CD4-positive, alpha-beta T cell (primary cell): ENCODE data around the gene XIRP1. TPM values are rescaled to one million over a fixed set of nuclear protein-coding genes. Genes with fewer than 3 reads are reported as not detected.

Source experiments
- ATAC-seq: fragments of 200-7000 bp; cut with Tn5 transposase; one replicate; pipeline ENCODE4 v1.10.0; 2022; ENCODE audit warnings: mild to moderate bottlenecking; ENCODE audit not compliant: poor library complexity
- CTCF ChIA-PET: fragments of 350-600 bp; sonication (Branson Sonifier 250); formaldehyde crosslinking; loops from one replicate; lab custom pipeline; 2021; ENCODE audit warnings: antibody characterized with exemption, inconsistent platforms; lab: Charles Lee
- POLR2A ChIA-PET: fragments of 350-600 bp; sonication (Branson Sonifier 250); formaldehyde crosslinking; loops from one replicate; lab custom pipeline; 2021; ENCODE audit warnings: antibody characterized with exemption, inconsistent platforms; lab: Charles Lee
- DNase-seq, 14 experiments: peaks; one replicate each; pipeline ENCODE4 v3.0.0-alpha.2; 2013 to 2020; ENCODE audit warnings: mixed read lengths in 2 of 14
- H3K27ac ChIP-seq, 2 donors: one replicate each; pipeline versions ENCODE4 v1.5.1 to v1.7.0; 2013; ENCODE audit warnings: low read length in 2 of 2, low read depth in 1 of 2, mild to moderate bottlenecking in 1 of 2
- H3K27me3 ChIP-seq, 2 experiments: 1 replicate in 1 of 2; 2 replicates in 1 of 2; pipeline versions ENCODE4 v1.6.1 to v1.7.0; 2013; ENCODE audit warnings: low read length in 2 of 2, control low read depth in 1 of 2, mild to moderate bottlenecking in 1 of 2, moderate library complexity in 1 of 2; ENCODE audit not compliant: insufficient read depth in 2 of 2, control insufficient read depth in 1 of 2
- H3K36me3 ChIP-seq: one replicate; pipeline ENCODE4 v1.6.1; 2013; ENCODE audit warnings: low read length, control low read depth; ENCODE audit not compliant: insufficient read depth
- H3K4me1 ChIP-seq: one replicate; pipeline ENCODE4 v1.6.1; 2013; ENCODE audit warnings: low read length, control low read depth; ENCODE audit not compliant: insufficient read depth
- H3K4me3 ChIP-seq: one replicate; pipeline ENCODE4 v1.5.1; 2013; ENCODE audit warnings: mild to moderate bottlenecking, low read length, moderate library complexity
- H3K9me3 ChIP-seq, 2 experiments: 1 replicate in 1 of 2; 2 replicates in 1 of 2; pipeline versions ENCODE4 v1.6.1 to v1.7.0; 2013; ENCODE audit warnings: low read length in 2 of 2, mild to moderate bottlenecking in 2 of 2, control low read depth in 1 of 2, moderate library complexity in 1 of 2; ENCODE audit not compliant: control insufficient read depth in 1 of 2, insufficient read depth in 1 of 2
- H3K27ac Mint-ChIP-seq: one replicate; pipeline ENCODE4 v1.8.0; 2020; ENCODE audit warnings: mixed read lengths
- H3K27me3 Mint-ChIP-seq: one replicate; pipeline ENCODE4 v1.8.0; 2021; ENCODE audit warnings: mixed read lengths
- H3K36me3 Mint-ChIP-seq: one replicate; pipeline ENCODE4 v1.8.0; 2021; ENCODE audit warnings: low read depth, mixed read lengths
- H3K4me1 Mint-ChIP-seq: one replicate; pipeline ENCODE4 v1.8.0; 2021; ENCODE audit warnings: low read depth, mixed read lengths
- H3K4me3 Mint-ChIP-seq: one replicate; pipeline ENCODE4 v1.8.0; 2020; ENCODE audit warnings: mild to moderate bottlenecking, mixed read lengths
- H3K9me3 Mint-ChIP-seq: one replicate; pipeline ENCODE4 v1.8.0; 2020; ENCODE audit warnings: mixed read lengths
- intact Hi-C, 2 experiments: fragments of 100-400 bp; cut with DNase I in 1 of 2; cut with micrococcal nuclease in 1 of 2; formaldehyde crosslinking; loops; one replicate each; pipeline versions ENCODE4 v1.15.1 to v1.9.0; 2023 to 2025; cut with DNase I, micrococcal nuclease
- total RNA-seq, 174 experiments: library from RNA in 2 of 174; stranded (reverse) in 2 of 174; gene quantifications; one replicate each; pipeline ENCODE4 v1.2.3 and lab custom pipeline; 2021 to 2026
- TF ChIP-seq, protein P1 (sequence below): fragments of 200-600 bp; IDR thresholded peaks from one replicate; pipeline ENCODE4 v1.8.0; 2022; ENCODE audit warnings: antibody characterized with exemption, mild to moderate bottlenecking

The XIRP1 gene
- total RNA-seq, 2 experiments from 2014 or later, result not detected

DNA sequence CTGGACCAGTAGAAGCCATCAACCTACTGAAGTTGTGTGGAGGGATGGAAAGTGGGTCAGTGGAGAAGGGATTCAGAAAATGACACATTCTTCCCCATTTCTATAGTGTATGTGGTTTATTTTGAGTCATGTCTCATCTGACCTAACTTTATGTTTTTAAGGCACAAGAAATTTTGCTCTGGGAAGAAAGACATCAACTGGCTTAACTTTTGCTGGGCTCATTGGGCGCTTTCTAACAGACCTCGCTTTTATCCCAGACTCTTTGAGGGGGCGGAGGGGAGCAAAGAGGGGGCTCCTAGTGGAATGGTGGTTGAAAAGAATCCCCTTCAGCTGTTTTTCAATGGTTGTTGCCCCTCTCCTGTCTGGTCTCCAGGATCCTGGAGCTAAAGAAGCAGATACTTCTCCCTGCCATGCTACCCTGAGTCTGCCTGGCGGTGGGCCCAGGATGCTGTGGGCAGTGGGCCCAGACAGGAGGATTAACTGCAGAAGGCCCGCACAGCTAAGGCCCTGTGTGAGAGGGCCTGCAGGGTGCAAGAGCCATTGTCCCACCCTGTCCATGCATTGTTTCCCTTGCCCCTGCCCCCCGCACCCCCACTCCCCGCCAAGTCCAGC, 53.5 kb downstream of the XIRP1 start:
- no peaks in the 10 kb centered on the region for H3K27me3 Mint-ChIP-seq
- peaks cover 21% of the 10 kb centered on the region for H3K4me1 ChIP-seq
- H3K36me3 ChIP-seq, result peaks cover 42% of the 10 kb centered on the region
- no peaks in the 10 kb centered on the region for H3K9me3 Mint-ChIP-seq
- intact Hi-C loops, result no loop called here
- no peaks in the 10 kb centered on the region for H3K27me3 ChIP-seq
- peak overlapping the region; percentile 68 for H3K27ac Mint-ChIP-seq
- no peaks in the 10 kb centered on the region for H3K9me3 ChIP-seq
- TF ChIP-seq, protein P1, sequence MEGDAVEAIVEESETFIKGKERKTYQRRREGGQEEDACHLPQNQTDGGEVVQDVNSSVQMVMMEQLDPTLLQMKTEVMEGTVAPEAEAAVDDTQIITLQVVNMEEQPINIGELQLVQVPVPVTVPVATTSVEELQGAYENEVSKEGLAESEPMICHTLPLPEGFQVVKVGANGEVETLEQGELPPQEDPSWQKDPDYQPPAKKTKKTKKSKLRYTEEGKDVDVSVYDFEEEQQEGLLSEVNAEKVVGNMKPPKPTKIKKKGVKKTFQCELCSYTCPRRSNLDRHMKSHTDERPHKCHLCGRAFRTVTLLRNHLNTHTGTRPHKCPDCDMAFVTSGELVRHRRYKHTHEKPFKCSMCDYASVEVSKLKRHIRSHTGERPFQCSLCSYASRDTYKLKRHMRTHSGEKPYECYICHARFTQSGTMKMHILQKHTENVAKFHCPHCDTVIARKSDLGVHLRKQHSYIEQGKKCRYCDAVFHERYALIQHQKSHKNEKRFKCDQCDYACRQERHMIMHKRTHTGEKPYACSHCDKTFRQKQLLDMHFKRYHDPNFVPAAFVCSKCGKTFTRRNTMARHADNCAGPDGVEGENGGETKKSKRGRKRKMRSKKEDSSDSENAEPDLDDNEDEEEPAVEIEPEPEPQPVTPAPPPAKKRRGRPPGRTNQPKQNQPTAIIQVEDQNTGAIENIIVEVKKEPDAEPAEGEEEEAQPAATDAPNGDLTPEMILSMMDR, result no peak
- POLR2A ChIA-PET, result no interaction called here
- DNase-seq, result peak in 1 of 14 experiments; percentile 35
- H3K4me1 Mint-ChIP-seq, result peaks cover 25% of the 10 kb centered on the region
- H3K4me3 Mint-ChIP-seq, result no peak overlapping the region
- no peak overlapping the region for H3K27ac ChIP-seq
- CTCF ChIA-PET, result no interaction called here
- H3K4me3 ChIP-seq, result no peak overlapping the region
- H3K36me3 Mint-ChIP-seq, result peaks cover 49% of the 10 kb centered on the region
- peak; percentile 5 for ATAC-seq

DNA sequence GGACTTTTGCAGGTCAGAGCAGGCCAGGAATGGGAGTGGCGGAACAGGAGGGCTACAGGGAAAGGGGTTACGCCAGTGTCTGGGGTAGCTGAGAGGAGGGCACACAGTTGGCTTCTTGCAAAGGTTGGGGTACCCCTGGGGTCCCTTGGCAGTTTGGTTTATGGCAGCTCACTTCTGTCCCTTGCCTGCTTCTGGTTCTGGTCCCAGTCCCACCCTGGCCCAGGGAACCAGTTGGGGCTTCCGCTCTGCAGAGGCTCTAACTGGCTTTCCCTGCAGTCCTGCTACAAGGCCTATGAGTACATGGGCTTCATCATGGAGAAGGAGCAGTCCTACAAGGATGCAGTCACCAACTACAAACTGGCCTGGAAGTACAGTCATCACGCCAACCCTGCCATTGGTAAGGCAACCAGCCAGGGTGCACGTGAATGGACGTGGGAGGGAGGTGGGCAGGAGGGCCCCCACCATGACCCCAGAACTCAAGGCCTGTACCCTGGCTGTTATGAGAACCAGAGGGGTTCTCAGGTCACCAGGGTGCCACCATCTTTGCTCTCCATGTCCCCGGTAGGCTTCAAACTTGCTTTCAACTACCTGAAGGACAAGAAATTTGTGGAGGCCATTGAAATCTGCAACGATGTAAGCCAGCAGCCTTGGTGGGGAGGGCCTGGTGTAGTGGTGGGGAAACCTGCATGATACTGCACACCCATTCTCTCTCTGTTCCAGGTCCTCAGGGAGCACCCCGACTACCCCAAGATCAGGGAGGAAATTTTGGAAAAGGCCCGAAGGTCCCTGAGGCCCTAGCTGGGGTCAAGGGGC, 54.2 kb downstream of the XIRP1 start:
- H3K27ac ChIP-seq, result no peak overlapping the region
- POLR2A ChIA-PET, result no interaction called here
- Mint-ChIP-seq H3K27me3 (no peaks in the 10 kb centered on the region), H3K4me1 (peaks cover 25% of the 10 kb centered on the region), H3K4me3 (no peak overlapping the region), H3K9me3 (no peaks in the 10 kb centered on the region), H3K36me3 (peaks cover 42% of the 10 kb centered on the region), H3K27ac (peak overlapping the region; percentile 68)
- H3K27me3 ChIP-seq, result no peaks in the 10 kb centered on the region
- H3K36me3 ChIP-seq, result peaks cover 35% of the 10 kb centered on the region
- H3K4me1 ChIP-seq, result peaks cover 17% of the 10 kb centered on the region
- DNase-seq (peak in 1 of 14 experiments; percentile 28), ATAC-seq (peak; percentile 8)
- no peaks in the 10 kb centered on the region for H3K9me3 ChIP-seq
- CTCF ChIA-PET, result no interaction called here
- intact Hi-C loops, result no loop called here
- H3K4me3 ChIP-seq, result no peak overlapping the region
- TF ChIP-seq, protein P1, result no peak

DNA sequence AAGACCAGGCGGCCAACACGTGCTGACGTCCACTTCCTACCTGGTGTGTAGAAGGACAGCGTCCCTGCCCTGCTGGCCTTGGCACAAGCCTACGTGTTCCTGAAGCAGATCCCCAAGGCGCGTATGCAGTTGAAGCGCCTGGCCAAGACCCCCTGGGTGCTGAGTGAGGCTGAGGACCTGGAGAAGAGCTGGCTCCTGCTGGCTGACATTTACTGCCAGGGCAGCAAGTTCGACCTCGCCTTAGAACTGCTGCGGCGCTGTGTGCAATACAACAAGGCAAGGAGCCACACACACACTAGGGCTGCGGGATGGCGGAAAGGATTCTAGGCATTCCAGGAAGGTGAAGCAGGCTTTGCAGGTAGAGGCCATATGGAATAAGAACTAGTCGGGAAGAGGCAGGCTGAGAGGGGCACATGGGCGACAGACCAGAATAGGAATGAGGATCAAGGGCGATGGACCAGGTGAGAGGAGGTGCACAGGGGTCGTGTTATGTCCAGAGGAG, 54.9 kb downstream of the XIRP1 start:
- ATAC-seq, result no peak
- peaks cover 9% of the 10 kb centered on the region for H3K4me1 ChIP-seq
- H3K4me3 ChIP-seq, result no peak overlapping the region
- H3K4me1 Mint-ChIP-seq, result peaks cover 19% of the 10 kb centered on the region
- intact Hi-C loops, result no loop called here
- no peaks in the 10 kb centered on the region for H3K9me3 ChIP-seq
- peaks cover 28% of the 10 kb centered on the region for H3K36me3 ChIP-seq
- no peaks in the 10 kb centered on the region for H3K9me3 Mint-ChIP-seq
- H3K27me3 Mint-ChIP-seq, result no peaks in the 10 kb centered on the region
- no peaks in the 10 kb centered on the region for H3K27me3 ChIP-seq
- TF ChIP-seq, protein P1, result no peak
- DNase-seq, result peak in 1 of 14 experiments; percentile 27
- H3K4me3 Mint-ChIP-seq, result no peak overlapping the region
- ChIA-PET POLR2A (no interaction called here), CTCF (no interaction called here)
- H3K27ac ChIP-seq, result no peak overlapping the region
- H3K27ac Mint-ChIP-seq, result peak overlapping the region; percentile 68
- H3K36me3 Mint-ChIP-seq, result peaks cover 35% of the 10 kb centered on the region
